IMR-90 (cell line): ENCODE data around the gene DLL3. TPM values are rescaled to one million over a fixed set of nuclear protein-coding genes. Genes with fewer than 3 reads are reported as not detected.

Experiments used
- ATAC-seq: fragments of 200-7000 bp; cut with Tn5 transposase; 2 replicates; pipeline ENCODE4 v1.9.1; 2020; ENCODE audit warnings: low read depth, mild to moderate bottlenecking, moderate library complexity
- BruUV-seq: library from RNA; stranded (reverse); fragments of 400-500 nt; replicated peaks from 2 replicates; lab custom pipeline; 2021; lab: Mats Ljungman, UMichigan
- CTCF ChIA-PET: fragments of 300-600 bp; formaldehyde crosslinking; extraction: SDS; loops from one replicate; lab custom pipeline; 2021; ENCODE audit warnings: antibody characterized with exemption; lab: Yijun Ruan, JAX
- POLR2A ChIA-PET: fragments of 300-600 bp; sonication (Branson Sonifier 250); formaldehyde crosslinking; loops from one replicate; lab custom pipeline; 2022; ENCODE audit warnings: antibody characterized with exemption; ENCODE audit not compliant: unreplicated experiment; lab: Charles Lee
- DNase-seq: peaks from one replicate; pipeline ENCODE4 v3.0.0; 2013
- H2AFZ ChIP-seq: replicated peaks from 2 replicates; pipeline ENCODE3; 2013; ENCODE audit warnings: low read length, mild to moderate bottlenecking; ENCODE audit not compliant: poor library complexity
- H2AK5ac ChIP-seq: 2 replicates; pipeline ENCODE4 v1.6.1; 2013; ENCODE audit warnings: low read depth, low read length, inconsistent platforms
- H2AK9ac ChIP-seq: replicated peaks from 2 replicates; pipeline ENCODE3; 2013; ENCODE audit warnings: mild to moderate bottlenecking, low read depth, low read length, moderate library complexity; ENCODE audit not compliant: poor library complexity
- H2BK120ac ChIP-seq: 2 replicates; pipeline ENCODE4 v1.6.1; 2013; ENCODE audit warnings: low read depth, low read length, inconsistent platforms
- H2BK15ac ChIP-seq: 3 replicates; pipeline ENCODE4 v1.6.1; 2013; ENCODE audit warnings: low read depth, low read length, inconsistent platforms
- H2BK20ac ChIP-seq: 2 replicates; pipeline ENCODE4 v1.6.1; 2013; ENCODE audit warnings: low read depth, mild to moderate bottlenecking, inconsistent platforms, low read length, moderate library complexity
- H2BK5ac ChIP-seq: 2 replicates; pipeline ENCODE4 v1.6.1; 2013; ENCODE audit warnings: mild to moderate bottlenecking, low read depth, low read length, inconsistent platforms; ENCODE audit not compliant: poor library complexity, severe bottlenecking
- H3K14ac ChIP-seq: replicated peaks from 2 replicates; pipeline ENCODE4 v1.6.1; 2013; ENCODE audit warnings: low read depth, low read length, inconsistent platforms
- H3K18ac ChIP-seq: 2 replicates; pipeline ENCODE4 v1.6.1; 2013; ENCODE audit warnings: low read depth, low read length, control low read depth
- H3K23ac ChIP-seq: 2 replicates; pipeline ENCODE4 v1.6.1; 2013; ENCODE audit warnings: low read depth, low read length, inconsistent platforms
- H3K27ac ChIP-seq: 2 replicates; pipeline ENCODE4 v1.5.1; 2013; ENCODE audit warnings: mild to moderate bottlenecking, control low read depth, low read length; ENCODE audit not compliant: insufficient read depth
- H3K27me3 ChIP-seq: 2 replicates; pipeline ENCODE4 v1.6.1; 2013; ENCODE audit warnings: low read length; ENCODE audit not compliant: control insufficient read depth, insufficient read depth
- H3K36me3 ChIP-seq: 2 replicates; pipeline ENCODE4 v1.6.1; 2013; ENCODE audit warnings: low read length, mixed read lengths; ENCODE audit not compliant: control insufficient read depth, insufficient read depth
- H3K4ac ChIP-seq: 2 replicates; pipeline ENCODE4 v1.6.1; 2013; ENCODE audit warnings: low read depth, low read length, inconsistent platforms
- H3K4me1 ChIP-seq: 2 replicates; pipeline ENCODE4 v1.6.1; 2013; ENCODE audit warnings: low read length, mixed read lengths; ENCODE audit not compliant: control insufficient read depth, insufficient read depth
- H3K4me2 ChIP-seq: 2 replicates; pipeline ENCODE4 v1.6.1; 2013; ENCODE audit warnings: low read depth, mild to moderate bottlenecking, control low read depth, low read length, moderate library complexity
- H3K4me3 ChIP-seq: 2 replicates; pipeline ENCODE4 v1.5.1; 2013; ENCODE audit warnings: low read depth, mild to moderate bottlenecking, control low read depth, low read length, moderate library complexity; ENCODE audit not compliant: insufficient read depth
- H3K56ac ChIP-seq: 2 replicates; pipeline ENCODE4 v1.6.1; 2013; ENCODE audit warnings: low read length, inconsistent platforms; ENCODE audit not compliant: insufficient read depth; ENCODE audit errors: extremely low read depth
- H3K79me1 ChIP-seq, 2 experiments: 2 replicates each; pipeline ENCODE4 v1.6.1; 2013; ENCODE audit warnings: low read length in 2 of 2, inconsistent platforms in 1 of 2, low read depth in 1 of 2
- H3K9ac ChIP-seq: 2 replicates; pipeline ENCODE4 v1.6.1; 2013; ENCODE audit warnings: low read depth, low read length, control low read depth
- H3K9me1 ChIP-seq: 2 replicates; pipeline ENCODE4 v1.6.1; 2013; ENCODE audit warnings: low read length, inconsistent platforms; ENCODE audit not compliant: insufficient read depth
- H3K9me3 ChIP-seq: 2 replicates; pipeline ENCODE4 v1.6.1; 2013; ENCODE audit warnings: low read length; ENCODE audit not compliant: control insufficient read depth, insufficient read depth
- H4K20me1 ChIP-seq: 2 replicates; pipeline ENCODE4 v1.6.1; 2013; ENCODE audit warnings: low read length, inconsistent platforms; ENCODE audit not compliant: insufficient read depth
- H4K5ac ChIP-seq: 2 replicates; pipeline ENCODE4 v1.6.1; 2013; ENCODE audit warnings: mild to moderate bottlenecking, low read depth, low read length, control low read depth
- H4K8ac ChIP-seq, 2 experiments: 2 replicates each; pipeline ENCODE4 v1.6.1; 2013; ENCODE audit warnings: low read depth in 2 of 2, low read length in 2 of 2, control low read depth in 1 of 2, inconsistent platforms in 1 of 2
- H4K91ac ChIP-seq: 2 replicates; pipeline ENCODE4 v1.6.1; 2013; ENCODE audit warnings: low read depth, low read length, inconsistent platforms; ENCODE audit not compliant: insufficient read depth
- BHLHE40 ChIP-seq: fragments of 150-350 bp; IDR thresholded peaks from 2 replicates; pipeline ENCODE4 v1.6.1; 2016; ENCODE audit warnings: mild to moderate bottlenecking, low read depth, low read length
- RCOR1 ChIP-seq: IDR thresholded peaks from 2 replicates; pipeline ENCODE4 v1.6.1; 2012; ENCODE audit warnings: mild to moderate bottlenecking, low read length, improper control_type of control experiment; ENCODE audit not compliant: insufficient replicate concordance
- RFX5 ChIP-seq: IDR thresholded peaks from 2 replicates; pipeline ENCODE4 v1.8.0; 2012; ENCODE audit warnings: low read depth, mild to moderate bottlenecking, low read length, moderate library complexity
- SMC3 ChIP-seq: fragments of 150-350 bp; IDR thresholded peaks from 2 replicates; pipeline ENCODE4 v1.6.1; 2016; ENCODE audit warnings: low read depth, mild to moderate bottlenecking, antibody characterized with exemption, low read length, moderate library complexity
- USF2 ChIP-seq: fragments of 150-350 bp; IDR thresholded peaks from 2 replicates; pipeline ENCODE4 v1.6.1; 2017; ENCODE audit warnings: mild to moderate bottlenecking, antibody characterized with exemption, low read length, low read depth
- WGBS, 2 experiments: methylation state at CpG; one replicate each; pipeline versions ENCODE4 v1.1.5 to v1.1.7; 2013; ENCODE audit warnings: missing lambda C conversion rate in 2 of 2; ENCODE audit not compliant: insufficient read length in 1 of 2; ENCODE audit errors: extremely low coverage in 2 of 2; 5-methylcytosine and 5-hydroxymethylcytosine counted together
- dilution Hi-C: fragments of 300-500 bp; cut with HindIII; formaldehyde crosslinking; loops from one replicate; pipeline ENCODE4 v1.14.3; 2018; ENCODE audit warnings: low sequenced_read_pairs; ENCODE audit not compliant: unreplicated experiment
- in situ Hi-C: fragments of 300-500 bp; cut with MboI; formaldehyde crosslinking; loops from 3 replicates; pipeline ENCODE4 v1.14.3; 2019; ENCODE audit warnings: low sequenced_read_pairs, inconsistent platforms, mixed read lengths
- intact Hi-C: fragments of 100-400 bp; cut with micrococcal nuclease; formaldehyde crosslinking; loops from 2 replicates; pipeline ENCODE4 v1.10.0; 2022
- polyA plus RNA-seq, 3 experiments: library from polyadenylated mRNA; depleted of rRNA; stranded (reverse); fragments of >200 nt; gene quantifications; 2 replicates each; pipeline ENCODE4 v1.2.3, GENCODE V29; 2012; ENCODE audit warnings: low replicate concordance in 1 of 3
- total RNA-seq: library from RNA; depleted of rRNA; stranded (reverse); fragments of >200 nt; gene quantifications from 2 replicates; pipeline ENCODE4 v1.2.3, GENCODE V29; 2012

The DLL3 gene
- total and polyA plus RNA-seq, 2 of the 4 experiments (the other 2 are of a cell fraction): 0.36 to 1.3 TPM

GRCh38 chr19:39546599-39546998 lies 47.9 kb downstream of the DLL3 start:
- no peak overlapping the region for H2AK9ac ChIP-seq
- no peak overlapping the region for H4K8ac ChIP-seq
- no peak overlapping the region for H3K27ac ChIP-seq
- H2BK20ac ChIP-seq: no peak overlapping the region
- H3K18ac ChIP-seq: no peak overlapping the region
- H2AFZ ChIP-seq: no peak overlapping the region
- no peak overlapping the region for H3K4ac ChIP-seq
- no peak overlapping the region for H2BK120ac ChIP-seq
- H3K14ac ChIP-seq: no peak overlapping the region
- DNase-seq: no peak
- H3K27me3 ChIP-seq: peaks cover 6% of the 10 kb centered on the region
- TF ChIP-seq RFX5: no peak
- TF ChIP-seq USF2: no peak
- no peak for TF ChIP-seq BHLHE40
- TF ChIP-seq SMC3: no peak
- no peak for TF ChIP-seq RCOR1
- CTCF ChIA-PET: no interaction called here
- H3K9ac ChIP-seq: no peak overlapping the region
- no TSS peak for BruUV-seq
- no peak overlapping the region for H3K56ac ChIP-seq
- no peak overlapping the region for H2BK15ac ChIP-seq
- H3K4me2 ChIP-seq: no peak overlapping the region
- no peak overlapping the region for H3K23ac ChIP-seq
- 37% methylated on average over 5 of the region's 8 CpGs; no CpG with 5 or more reads in 1 of the 2 experiments for WGBS, 2 experiments
- intact Hi-C loops: no loop called here
- H2BK5ac ChIP-seq: no peak overlapping the region
- in situ Hi-C loops: loop anchor here (10.0 kb wide), 1 partner anchor 298 kb away; the partner anchor contains the start of gene FBL
- ATAC-seq: no peak
- no peaks in the 10 kb centered on the region for H3K9me3 ChIP-seq
- H3K4me1 ChIP-seq: no peaks in the 10 kb centered on the region
- H2AK5ac ChIP-seq: no peak overlapping the region
- no peaks in the 10 kb centered on the region for H4K20me1 ChIP-seq
- H3K79me1 ChIP-seq: no peaks in the 10 kb centered on the region
- dilution Hi-C loops: no loop called here
- no peak overlapping the region for H4K5ac ChIP-seq
- no peak overlapping the region for H3K4me3 ChIP-seq
- no peak overlapping the region for H4K91ac ChIP-seq
- POLR2A ChIA-PET: no interaction called here
- no peaks in the 10 kb centered on the region for H3K36me3 ChIP-seq
- no peaks in the 10 kb centered on the region for H3K9me1 ChIP-seq
